Brain microvascular endothelial cell (primary cell): ENCODE data around the gene FKBP8.

Experiments
- DNase-seq: peaks from one replicate; pipeline ENCODE4 v3.0.0-alpha.2; 2020
- H3K27ac ChIP-seq: fragments of 250-450 bp; sonication (Bioruptor Pico); 2 replicates; pipeline ENCODE4 v1.5.1; 2020; ENCODE audit warnings: mild to moderate bottlenecking, moderate library complexity
- H3K27me3 ChIP-seq: fragments of 250-450 bp; sonication (Bioruptor Pico); replicated peaks from 2 replicates; pipeline ENCODE4 v1.5.1; 2020; ENCODE audit warnings: mild to moderate bottlenecking
- H3K36me3 ChIP-seq: fragments of 250-450 bp; sonication (Bioruptor Pico); replicated peaks from 2 replicates; pipeline ENCODE4 v1.5.1; 2020; ENCODE audit warnings: mild to moderate bottlenecking
- H3K4me3 ChIP-seq: 2 replicates; pipeline ENCODE4 v1.5.1; 2011; ENCODE audit warnings: low read depth, mild to moderate bottlenecking, control low read depth, low read length, moderate library complexity
- in situ Hi-C: cut with HindIII; loops from 2 replicates; pipeline ENCODE4 v1.10.0; 2017; ENCODE audit warnings: low sequenced_read_pairs, low pct_ligation_motif_present
- TF ChIP-seq, protein P1 (sequence below): IDR thresholded peaks from 2 replicates; pipeline ENCODE4 v1.5.1; 2011; ENCODE audit warnings: low read depth, mild to moderate bottlenecking, moderate library complexity, low read length, control low read depth, inconsistent platforms; ENCODE audit errors: missing control alignments

FKBP8 gene

GRCh38 chr19:18588611-18589379 is 45.4 kb upstream of the FKBP8 start, which contains the start of gene REX1BD:
REX1BD (plus strand) TSS chr19:18588798; CDS start chr19:18588802, 4 bp downstream.
- in situ Hi-C loops, result loop anchor here (25.0 kb wide), 1 partner anchor 274 kb away; no protein-coding TSS in a partner anchor
- Histone ChIP-seq H3K4me3 (peak within 1 kb of the TSS; percentile 71), H3K27me3 (no peaks in the 10 kb centered on the region), H3K27ac (peak within 1 kb of the TSS; percentile 73), H3K36me3 (peaks cover 6% of the 10 kb centered on the region)
- TF ChIP-seq, protein P1, sequence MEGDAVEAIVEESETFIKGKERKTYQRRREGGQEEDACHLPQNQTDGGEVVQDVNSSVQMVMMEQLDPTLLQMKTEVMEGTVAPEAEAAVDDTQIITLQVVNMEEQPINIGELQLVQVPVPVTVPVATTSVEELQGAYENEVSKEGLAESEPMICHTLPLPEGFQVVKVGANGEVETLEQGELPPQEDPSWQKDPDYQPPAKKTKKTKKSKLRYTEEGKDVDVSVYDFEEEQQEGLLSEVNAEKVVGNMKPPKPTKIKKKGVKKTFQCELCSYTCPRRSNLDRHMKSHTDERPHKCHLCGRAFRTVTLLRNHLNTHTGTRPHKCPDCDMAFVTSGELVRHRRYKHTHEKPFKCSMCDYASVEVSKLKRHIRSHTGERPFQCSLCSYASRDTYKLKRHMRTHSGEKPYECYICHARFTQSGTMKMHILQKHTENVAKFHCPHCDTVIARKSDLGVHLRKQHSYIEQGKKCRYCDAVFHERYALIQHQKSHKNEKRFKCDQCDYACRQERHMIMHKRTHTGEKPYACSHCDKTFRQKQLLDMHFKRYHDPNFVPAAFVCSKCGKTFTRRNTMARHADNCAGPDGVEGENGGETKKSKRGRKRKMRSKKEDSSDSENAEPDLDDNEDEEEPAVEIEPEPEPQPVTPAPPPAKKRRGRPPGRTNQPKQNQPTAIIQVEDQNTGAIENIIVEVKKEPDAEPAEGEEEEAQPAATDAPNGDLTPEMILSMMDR, result peak; percentile 85
- DNase-seq, result peak; percentile 54

- TF ChIP-seq, protein P1, result no peak
- Histone ChIP-seq H3K4me3 (peak overlapping the region; percentile 71), H3K27me3 (no peaks in the 10 kb centered on the region), H3K36me3 (peaks cover 6% of the 10 kb centered on the region), H3K27ac (peak overlapping the region; percentile 73)
- no peak for DNase-seq
- in situ Hi-C loops, result loop anchor here (25.0 kb wide), 1 partner anchor 274 kb away; no protein-coding TSS in a partner anchor
Measured at GRCh38 chr19:18587962-18588610, 44.7 kb upstream of the FKBP8 start.

DNA sequence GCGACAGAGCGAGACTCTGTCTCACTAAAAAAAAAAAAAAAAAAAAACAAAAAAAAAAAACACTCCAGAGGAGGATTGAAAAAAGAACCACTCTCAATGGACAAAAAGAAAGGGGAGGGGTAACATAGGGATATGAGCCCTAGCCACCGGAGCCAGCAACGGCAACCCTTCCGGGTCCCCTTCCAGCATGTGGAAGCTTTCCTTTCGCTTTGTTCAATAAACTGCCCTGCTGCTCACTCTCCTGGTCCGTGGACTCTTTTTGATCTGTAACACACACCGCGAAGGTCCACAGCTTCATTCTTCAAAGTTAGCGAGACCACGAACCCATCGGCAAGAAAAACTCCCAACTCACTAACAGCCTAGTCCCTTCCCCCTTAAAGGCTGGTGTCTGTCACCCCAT is 44.2 kb upstream of the FKBP8 start:
- in situ Hi-C loops, result loop anchor here (25.0 kb wide), 1 partner anchor 275 kb away; no protein-coding TSS in a partner anchor
- no peak for DNase-seq
- Histone ChIP-seq H3K27ac (no peak overlapping the region), H3K27me3 (no peaks in the 10 kb centered on the region), H3K4me3 (no peak overlapping the region), H3K36me3 (peaks cover 6% of the 10 kb centered on the region)
- TF ChIP-seq, protein P1, result no peak

GRCh38 chr19:18586306-18586705 is 42.9 kb upstream of the FKBP8 start:
- no peak for DNase-seq
- in situ Hi-C loops, result loop anchor here (25.0 kb wide), 1 partner anchor 276 kb away; no protein-coding TSS in a partner anchor
- TF ChIP-seq, protein P1, result no peak

GRCh38 chr19:18580311-18580710 is 36.9 kb upstream of the FKBP8 start:
- Histone ChIP-seq H3K27me3 (no peaks in the 10 kb centered on the region), H3K36me3 (peaks cover 18% of the 10 kb centered on the region), H3K4me3 (no peak overlapping the region), H3K27ac (no peak overlapping the region)
- TF ChIP-seq, protein P1, result no peak
- DNase-seq, result no peak
- in situ Hi-C loops, result loop anchor here (25.0 kb wide), 1 partner anchor 282 kb away; no protein-coding TSS in a partner anchor

More at GRCh38 chr19:18586306-18586705, 42.9 kb upstream of the FKBP8 start:
- Histone ChIP-seq H3K27ac (no peak overlapping the region), H3K36me3 (peaks cover 6% of the 10 kb centered on the region), H3K27me3 (no peaks in the 10 kb centered on the region), H3K4me3 (no peak overlapping the region)
